ENCODE results near the gene SMARCD3.

DNA sequence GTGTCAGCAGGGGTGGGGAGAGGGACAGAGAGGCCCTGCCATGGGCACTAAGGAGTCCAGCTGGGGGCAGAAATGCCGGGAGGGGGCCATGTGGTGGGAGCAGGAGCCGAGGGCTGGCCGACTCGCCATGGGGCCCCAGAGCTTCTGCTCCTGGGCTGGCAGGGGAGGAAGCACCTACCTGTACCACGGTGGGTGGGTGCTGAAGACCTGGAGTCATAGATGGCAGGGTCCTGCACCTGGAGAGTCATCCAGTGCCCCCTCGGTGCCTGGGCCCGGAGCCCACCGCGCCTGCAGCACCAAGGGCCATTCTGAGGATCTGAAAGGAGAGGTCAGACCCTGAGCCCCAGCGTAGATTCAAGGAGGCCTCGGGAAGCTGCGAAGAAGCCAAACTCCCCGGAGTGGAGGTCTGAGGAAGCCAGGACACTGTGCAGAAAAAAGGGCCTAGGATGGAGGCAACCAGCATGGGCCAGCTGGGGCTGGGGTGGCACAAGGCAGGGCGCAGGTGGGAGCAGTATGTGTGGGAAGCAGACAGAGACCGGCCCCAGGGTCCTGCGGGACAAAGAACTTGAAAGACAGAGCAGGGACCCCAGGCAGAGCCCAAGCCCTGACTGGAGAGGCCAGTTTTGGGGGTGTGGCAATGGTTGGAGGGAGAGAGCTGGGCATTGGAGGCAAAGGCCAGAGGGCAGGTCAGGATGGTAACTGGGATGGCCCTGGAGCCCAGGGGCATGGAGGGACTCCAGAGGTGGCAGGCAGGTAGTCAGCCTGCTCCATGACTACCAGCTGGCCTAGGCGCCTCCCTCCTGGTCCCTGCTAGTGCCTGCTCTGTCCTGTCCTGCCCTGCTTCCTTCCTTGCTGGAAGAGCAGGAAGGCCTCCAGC, 26.7 kb upstream of the SMARCD3 start:
- TF ChIP-seq POLR2AphosphoS5 (IDR thresholded peaks at IDR 0.05; ENCODE audit: low read depth, low read length) (no peak), SIN3A (IDR thresholded peaks at IDR 0.05; ENCODE audit: borderline replicate concordance, insufficient read depth, low read depth, low read length) (no peak), TCF7L2 (IDR thresholded peaks at IDR 0.05; ENCODE audit: low read depth, low read length) (no peak)
- TF ChIP-seq, protein P1, sequence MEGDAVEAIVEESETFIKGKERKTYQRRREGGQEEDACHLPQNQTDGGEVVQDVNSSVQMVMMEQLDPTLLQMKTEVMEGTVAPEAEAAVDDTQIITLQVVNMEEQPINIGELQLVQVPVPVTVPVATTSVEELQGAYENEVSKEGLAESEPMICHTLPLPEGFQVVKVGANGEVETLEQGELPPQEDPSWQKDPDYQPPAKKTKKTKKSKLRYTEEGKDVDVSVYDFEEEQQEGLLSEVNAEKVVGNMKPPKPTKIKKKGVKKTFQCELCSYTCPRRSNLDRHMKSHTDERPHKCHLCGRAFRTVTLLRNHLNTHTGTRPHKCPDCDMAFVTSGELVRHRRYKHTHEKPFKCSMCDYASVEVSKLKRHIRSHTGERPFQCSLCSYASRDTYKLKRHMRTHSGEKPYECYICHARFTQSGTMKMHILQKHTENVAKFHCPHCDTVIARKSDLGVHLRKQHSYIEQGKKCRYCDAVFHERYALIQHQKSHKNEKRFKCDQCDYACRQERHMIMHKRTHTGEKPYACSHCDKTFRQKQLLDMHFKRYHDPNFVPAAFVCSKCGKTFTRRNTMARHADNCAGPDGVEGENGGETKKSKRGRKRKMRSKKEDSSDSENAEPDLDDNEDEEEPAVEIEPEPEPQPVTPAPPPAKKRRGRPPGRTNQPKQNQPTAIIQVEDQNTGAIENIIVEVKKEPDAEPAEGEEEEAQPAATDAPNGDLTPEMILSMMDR (IDR thresholded peaks at IDR 0.05), result no peak
- TF ChIP-seq, protein P2, sequence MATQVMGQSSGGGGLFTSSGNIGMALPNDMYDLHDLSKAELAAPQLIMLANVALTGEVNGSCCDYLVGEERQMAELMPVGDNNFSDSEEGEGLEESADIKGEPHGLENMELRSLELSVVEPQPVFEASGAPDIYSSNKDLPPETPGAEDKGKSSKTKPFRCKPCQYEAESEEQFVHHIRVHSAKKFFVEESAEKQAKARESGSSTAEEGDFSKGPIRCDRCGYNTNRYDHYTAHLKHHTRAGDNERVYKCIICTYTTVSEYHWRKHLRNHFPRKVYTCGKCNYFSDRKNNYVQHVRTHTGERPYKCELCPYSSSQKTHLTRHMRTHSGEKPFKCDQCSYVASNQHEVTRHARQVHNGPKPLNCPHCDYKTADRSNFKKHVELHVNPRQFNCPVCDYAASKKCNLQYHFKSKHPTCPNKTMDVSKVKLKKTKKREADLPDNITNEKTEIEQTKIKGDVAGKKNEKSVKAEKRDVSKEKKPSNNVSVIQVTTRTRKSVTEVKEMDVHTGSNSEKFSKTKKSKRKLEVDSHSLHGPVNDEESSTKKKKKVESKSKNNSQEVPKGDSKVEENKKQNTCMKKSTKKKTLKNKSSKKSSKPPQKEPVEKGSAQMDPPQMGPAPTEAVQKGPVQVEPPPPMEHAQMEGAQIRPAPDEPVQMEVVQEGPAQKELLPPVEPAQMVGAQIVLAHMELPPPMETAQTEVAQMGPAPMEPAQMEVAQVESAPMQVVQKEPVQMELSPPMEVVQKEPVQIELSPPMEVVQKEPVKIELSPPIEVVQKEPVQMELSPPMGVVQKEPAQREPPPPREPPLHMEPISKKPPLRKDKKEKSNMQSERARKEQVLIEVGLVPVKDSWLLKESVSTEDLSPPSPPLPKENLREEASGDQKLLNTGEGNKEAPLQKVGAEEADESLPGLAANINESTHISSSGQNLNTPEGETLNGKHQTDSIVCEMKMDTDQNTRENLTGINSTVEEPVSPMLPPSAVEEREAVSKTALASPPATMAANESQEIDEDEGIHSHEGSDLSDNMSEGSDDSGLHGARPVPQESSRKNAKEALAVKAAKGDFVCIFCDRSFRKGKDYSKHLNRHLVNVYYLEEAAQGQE (IDR thresholded peaks at IDR 0.05; ENCODE audit: insufficient read depth in 1 of 2, low read depth in 2 of 2, low read length in 1 of 2), result no peak

All from Panc1 (cell line).